IMR-90 (cell line): Measurements from ENCODE around the gene BCL2L12. TPM values are rescaled to one million over a fixed set of nuclear protein-coding genes. Genes with fewer than 3 reads are reported as not detected.
A peak's percentile ranks its signal among the peaks of the same experiment; 100 is the strongest.

Experiments used
- ATAC-seq: fragments of 200-7000 bp; cut with Tn5 transposase; 2 replicates; pipeline ENCODE4 v1.9.1; 2020; ENCODE audit warnings: low read depth, mild to moderate bottlenecking, moderate library complexity
- BruUV-seq: library from RNA; stranded (reverse); fragments of 400-500 nt; replicated peaks from 2 replicates; lab custom pipeline; 2021; lab: Mats Ljungman, UMichigan
- CTCF ChIA-PET: fragments of 300-600 bp; formaldehyde crosslinking; extraction: SDS; loops from one replicate; lab custom pipeline; 2021; ENCODE audit warnings: antibody characterized with exemption; lab: Yijun Ruan, JAX
- POLR2A ChIA-PET: fragments of 300-600 bp; sonication (Branson Sonifier 250); formaldehyde crosslinking; loops from one replicate; lab custom pipeline; 2022; ENCODE audit warnings: antibody characterized with exemption; ENCODE audit not compliant: unreplicated experiment; lab: Charles Lee
- DNase-seq: peaks from one replicate; pipeline ENCODE4 v3.0.0; 2013
- H2AFZ ChIP-seq: replicated peaks from 2 replicates; pipeline ENCODE3; 2013; ENCODE audit warnings: low read length, mild to moderate bottlenecking; ENCODE audit not compliant: poor library complexity
- H2AK5ac ChIP-seq: 2 replicates; pipeline ENCODE4 v1.6.1; 2013; ENCODE audit warnings: low read depth, low read length, inconsistent platforms
- H2AK9ac ChIP-seq: replicated peaks from 2 replicates; pipeline ENCODE3; 2013; ENCODE audit warnings: mild to moderate bottlenecking, low read depth, low read length, moderate library complexity; ENCODE audit not compliant: poor library complexity
- H2BK120ac ChIP-seq: 2 replicates; pipeline ENCODE4 v1.6.1; 2013; ENCODE audit warnings: low read depth, low read length, inconsistent platforms
- H2BK15ac ChIP-seq: 3 replicates; pipeline ENCODE4 v1.6.1; 2013; ENCODE audit warnings: low read depth, low read length, inconsistent platforms
- H2BK20ac ChIP-seq: 2 replicates; pipeline ENCODE4 v1.6.1; 2013; ENCODE audit warnings: low read depth, mild to moderate bottlenecking, inconsistent platforms, low read length, moderate library complexity
- H2BK5ac ChIP-seq: 2 replicates; pipeline ENCODE4 v1.6.1; 2013; ENCODE audit warnings: mild to moderate bottlenecking, low read depth, low read length, inconsistent platforms; ENCODE audit not compliant: poor library complexity, severe bottlenecking
- H3K14ac ChIP-seq: replicated peaks from 2 replicates; pipeline ENCODE4 v1.6.1; 2013; ENCODE audit warnings: low read depth, low read length, inconsistent platforms
- H3K18ac ChIP-seq: 2 replicates; pipeline ENCODE4 v1.6.1; 2013; ENCODE audit warnings: low read depth, low read length, control low read depth
- H3K23ac ChIP-seq: 2 replicates; pipeline ENCODE4 v1.6.1; 2013; ENCODE audit warnings: low read depth, low read length, inconsistent platforms
- H3K27ac ChIP-seq: 2 replicates; pipeline ENCODE4 v1.5.1; 2013; ENCODE audit warnings: mild to moderate bottlenecking, control low read depth, low read length; ENCODE audit not compliant: insufficient read depth
- H3K27me3 ChIP-seq: 2 replicates; pipeline ENCODE4 v1.6.1; 2013; ENCODE audit warnings: low read length; ENCODE audit not compliant: control insufficient read depth, insufficient read depth
- H3K36me3 ChIP-seq: 2 replicates; pipeline ENCODE4 v1.6.1; 2013; ENCODE audit warnings: low read length, mixed read lengths; ENCODE audit not compliant: control insufficient read depth, insufficient read depth
- H3K4ac ChIP-seq: 2 replicates; pipeline ENCODE4 v1.6.1; 2013; ENCODE audit warnings: low read depth, low read length, inconsistent platforms
- H3K4me1 ChIP-seq: 2 replicates; pipeline ENCODE4 v1.6.1; 2013; ENCODE audit warnings: low read length, mixed read lengths; ENCODE audit not compliant: control insufficient read depth, insufficient read depth
- H3K4me2 ChIP-seq: 2 replicates; pipeline ENCODE4 v1.6.1; 2013; ENCODE audit warnings: low read depth, mild to moderate bottlenecking, control low read depth, low read length, moderate library complexity
- H3K4me3 ChIP-seq: 2 replicates; pipeline ENCODE4 v1.5.1; 2013; ENCODE audit warnings: low read depth, mild to moderate bottlenecking, control low read depth, low read length, moderate library complexity; ENCODE audit not compliant: insufficient read depth
- H3K56ac ChIP-seq: 2 replicates; pipeline ENCODE4 v1.6.1; 2013; ENCODE audit warnings: low read length, inconsistent platforms; ENCODE audit not compliant: insufficient read depth; ENCODE audit errors: extremely low read depth
- H3K79me1 ChIP-seq, 2 experiments: 2 replicates each; pipeline ENCODE4 v1.6.1; 2013; ENCODE audit warnings: low read length in 2 of 2, inconsistent platforms in 1 of 2, low read depth in 1 of 2
- H3K9ac ChIP-seq: 2 replicates; pipeline ENCODE4 v1.6.1; 2013; ENCODE audit warnings: low read depth, low read length, control low read depth
- H3K9me1 ChIP-seq: 2 replicates; pipeline ENCODE4 v1.6.1; 2013; ENCODE audit warnings: low read length, inconsistent platforms; ENCODE audit not compliant: insufficient read depth
- H3K9me3 ChIP-seq: 2 replicates; pipeline ENCODE4 v1.6.1; 2013; ENCODE audit warnings: low read length; ENCODE audit not compliant: control insufficient read depth, insufficient read depth
- H4K20me1 ChIP-seq: 2 replicates; pipeline ENCODE4 v1.6.1; 2013; ENCODE audit warnings: low read length, inconsistent platforms; ENCODE audit not compliant: insufficient read depth
- H4K5ac ChIP-seq: 2 replicates; pipeline ENCODE4 v1.6.1; 2013; ENCODE audit warnings: mild to moderate bottlenecking, low read depth, low read length, control low read depth
- H4K8ac ChIP-seq, 2 experiments: 2 replicates each; pipeline ENCODE4 v1.6.1; 2013; ENCODE audit warnings: low read depth in 2 of 2, low read length in 2 of 2, control low read depth in 1 of 2, inconsistent platforms in 1 of 2
- H4K91ac ChIP-seq: 2 replicates; pipeline ENCODE4 v1.6.1; 2013; ENCODE audit warnings: low read depth, low read length, inconsistent platforms; ENCODE audit not compliant: insufficient read depth
- BHLHE40 ChIP-seq: fragments of 150-350 bp; IDR thresholded peaks from 2 replicates; pipeline ENCODE4 v1.6.1; 2016; ENCODE audit warnings: mild to moderate bottlenecking, low read depth, low read length
- CHD1 ChIP-seq: IDR thresholded peaks from 2 replicates; pipeline ENCODE4 v1.6.1; 2012; ENCODE audit warnings: low read depth, low read length, improper control_type of control experiment
- FOS ChIP-seq: fragments of 150-350 bp; IDR thresholded peaks from 2 replicates; pipeline ENCODE4 v1.6.1; 2016; ENCODE audit warnings: low read depth, low read length
- MAFK ChIP-seq: IDR thresholded peaks from 2 replicates; pipeline ENCODE4 v1.6.1; 2012; ENCODE audit warnings: low read depth, low read length, improper control_type of control experiment
- MAZ ChIP-seq: IDR thresholded peaks from 2 replicates; pipeline ENCODE4 v1.6.1; 2012; ENCODE audit warnings: low read depth, mild to moderate bottlenecking, low read length, improper control_type of control experiment, moderate library complexity, borderline replicate concordance
- MXI1 ChIP-seq: IDR thresholded peaks from 2 replicates; pipeline ENCODE4 v1.6.1; 2012; ENCODE audit warnings: low read depth, mild to moderate bottlenecking, low read length, moderate library complexity, borderline replicate concordance
- NFE2L2 ChIP-seq: fragments of 150-350 bp; IDR thresholded peaks from 2 replicates; pipeline ENCODE4 v1.6.1; 2016; ENCODE audit warnings: low read depth, mild to moderate bottlenecking, low read length
- POLR2A ChIP-seq: IDR thresholded peaks from 2 replicates; pipeline ENCODE4 v1.6.1; 2012; ENCODE audit warnings: mild to moderate bottlenecking, low read depth, low read length
- RAD21 ChIP-seq: IDR thresholded peaks from 2 replicates; pipeline ENCODE4 v1.6.1; 2012; ENCODE audit warnings: low read length, improper control_type of control experiment
- RCOR1 ChIP-seq: IDR thresholded peaks from 2 replicates; pipeline ENCODE4 v1.6.1; 2012; ENCODE audit warnings: mild to moderate bottlenecking, low read length, improper control_type of control experiment; ENCODE audit not compliant: insufficient replicate concordance
- SMC3 ChIP-seq: fragments of 150-350 bp; IDR thresholded peaks from 2 replicates; pipeline ENCODE4 v1.6.1; 2016; ENCODE audit warnings: low read depth, mild to moderate bottlenecking, antibody characterized with exemption, low read length, moderate library complexity
- WGBS, 2 experiments: methylation state at CpG; one replicate each; pipeline versions ENCODE4 v1.1.5 to v1.1.7; 2013; ENCODE audit warnings: missing lambda C conversion rate in 2 of 2; ENCODE audit not compliant: insufficient read length in 1 of 2; ENCODE audit errors: extremely low coverage in 2 of 2; 5-methylcytosine and 5-hydroxymethylcytosine counted together
- dilution Hi-C: fragments of 300-500 bp; cut with HindIII; formaldehyde crosslinking; loops from one replicate; pipeline ENCODE4 v1.14.3; 2018; ENCODE audit warnings: low sequenced_read_pairs; ENCODE audit not compliant: unreplicated experiment
- in situ Hi-C: fragments of 300-500 bp; cut with MboI; formaldehyde crosslinking; loops from 3 replicates; pipeline ENCODE4 v1.14.3; 2019; ENCODE audit warnings: low sequenced_read_pairs, inconsistent platforms, mixed read lengths
- intact Hi-C: fragments of 100-400 bp; cut with micrococcal nuclease; formaldehyde crosslinking; loops from 2 replicates; pipeline ENCODE4 v1.10.0; 2022
- polyA plus RNA-seq, 3 experiments: library from polyadenylated mRNA; depleted of rRNA; stranded (reverse); fragments of >200 nt; gene quantifications; 2 replicates each; pipeline ENCODE4 v1.2.3, GENCODE V29; 2012; ENCODE audit warnings: low replicate concordance in 1 of 3
- total RNA-seq: library from RNA; depleted of rRNA; stranded (reverse); fragments of >200 nt; gene quantifications from 2 replicates; pipeline ENCODE4 v1.2.3, GENCODE V29; 2012
- TF ChIP-seq, protein P1 (sequence below): fragments of 150-350 bp; IDR thresholded peaks from 2 replicates; pipeline ENCODE4 v1.6.1; 2016; ENCODE audit warnings: low read depth, mild to moderate bottlenecking, low read length, moderate library complexity, borderline replicate concordance

Gene BCL2L12
- total and polyA plus RNA-seq, 2 of the 4 experiments (the other 2 are of a cell fraction): 3.9 to 32.6 TPM

DNA sequence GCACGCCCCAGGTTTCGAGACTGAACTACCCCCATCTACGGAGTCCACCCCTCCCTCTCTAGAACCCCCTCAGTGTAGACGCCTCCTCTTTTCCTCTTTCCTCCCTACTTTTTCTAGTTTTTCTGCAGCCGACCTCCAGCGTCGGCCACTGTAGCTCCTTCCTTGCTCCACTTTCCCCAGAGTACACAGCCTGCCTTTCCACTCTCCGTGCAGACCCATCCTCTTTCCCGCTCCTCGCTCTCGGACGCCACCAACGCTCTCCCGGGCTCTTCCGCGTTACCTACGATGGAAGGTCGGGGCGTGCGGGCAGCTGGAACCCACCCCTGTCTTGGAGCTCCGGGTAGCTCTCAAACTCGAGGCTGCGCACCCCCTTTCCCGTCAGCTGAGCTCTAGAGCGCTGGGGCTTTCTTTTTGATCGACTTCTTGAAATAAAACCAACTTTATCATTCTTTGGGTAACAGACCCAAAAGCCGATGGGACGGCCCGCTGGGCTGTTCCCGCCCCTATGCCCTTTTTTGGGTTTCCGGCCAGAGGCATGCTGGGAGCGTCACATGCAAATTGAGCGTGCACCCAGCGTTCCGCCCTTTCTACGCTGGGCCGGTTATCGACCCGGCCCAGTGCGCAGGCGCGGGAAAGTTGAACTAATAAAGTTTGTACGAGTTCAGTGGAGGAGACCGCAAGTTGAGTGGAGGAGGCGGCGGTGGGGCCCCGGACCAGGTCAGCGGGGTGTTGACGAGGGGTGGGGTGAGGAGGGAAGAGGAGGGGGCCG, at the start of gene BCL2L12, which contains the start of gene IRF3 (continued):
- TF ChIP-seq, protein P1, sequence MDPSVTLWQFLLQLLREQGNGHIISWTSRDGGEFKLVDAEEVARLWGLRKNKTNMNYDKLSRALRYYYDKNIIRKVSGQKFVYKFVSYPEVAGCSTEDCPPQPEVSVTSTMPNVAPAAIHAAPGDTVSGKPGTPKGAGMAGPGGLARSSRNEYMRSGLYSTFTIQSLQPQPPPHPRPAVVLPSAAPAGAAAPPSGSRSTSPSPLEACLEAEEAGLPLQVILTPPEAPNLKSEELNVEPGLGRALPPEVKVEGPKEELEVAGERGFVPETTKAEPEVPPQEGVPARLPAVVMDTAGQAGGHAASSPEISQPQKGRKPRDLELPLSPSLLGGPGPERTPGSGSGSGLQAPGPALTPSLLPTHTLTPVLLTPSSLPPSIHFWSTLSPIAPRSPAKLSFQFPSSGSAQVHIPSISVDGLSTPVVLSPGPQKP: peak; percentile 99
- TF ChIP-seq POLR2A: peak; percentile 77
- TF ChIP-seq MAZ: peak; percentile 29; the same call in 1 of the 2 replicates
- TF ChIP-seq MXI1: peak; percentile 67; the same call in 1 of the 2 replicates

DNA sequence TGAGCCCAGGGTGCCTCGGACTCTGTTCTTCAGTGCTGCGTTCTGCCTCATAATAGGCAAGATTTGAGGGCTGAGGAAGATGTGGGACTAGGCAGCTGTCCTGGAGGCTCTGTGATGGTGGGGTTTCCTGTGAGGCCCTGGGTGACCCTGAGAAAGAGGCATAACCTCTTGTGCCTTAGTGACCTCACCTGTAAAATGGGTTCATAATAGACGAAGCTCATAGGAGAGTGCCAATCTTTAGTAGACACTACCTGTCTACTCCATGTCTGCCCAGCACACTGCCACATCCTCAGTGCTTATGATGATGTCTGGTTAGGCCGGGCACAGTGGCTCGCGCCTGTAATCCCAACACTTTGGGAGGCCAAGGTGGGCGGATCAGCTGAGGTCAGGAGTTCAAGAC, 49.2 kb upstream of the BCL2L12 start:
- Histone ChIP-seq H3K18ac (no peak overlapping the region), H3K4me3 (no peak overlapping the region), H3K23ac (no peak overlapping the region), H2BK20ac (no peak overlapping the region), H3K4me2 (no peak overlapping the region), H4K8ac (no peak overlapping the region), H3K27ac (no peak overlapping the region), H3K14ac (no peak overlapping the region), H3K56ac (no peak overlapping the region), H3K4me1 (peaks cover 16% of the 10 kb centered on the region), H2AK5ac (no peak overlapping the region), H4K20me1 (peaks cover 24% of the 10 kb centered on the region), H4K5ac (no peak overlapping the region), H2BK120ac (no peak overlapping the region), H3K79me1 (peaks cover 32 to 76% of the 10 kb centered on the region in 2 experiments), H3K36me3 (peaks cover 41% of the 10 kb centered on the region), H3K4ac (no peak overlapping the region), H3K9me3 (no peaks in the 10 kb centered on the region), H2AFZ (no peak overlapping the region), H3K9me1 (peaks cover 10% of the 10 kb centered on the region), H3K27me3 (no peaks in the 10 kb centered on the region), H2BK15ac (no peak overlapping the region), H2AK9ac (no peak overlapping the region), H3K9ac (no peak overlapping the region), H2BK5ac (no peak overlapping the region), H4K91ac (no peak overlapping the region)
- intact Hi-C loops: no loop called here
- in situ Hi-C loops: no loop called here
- ATAC-seq: no peak
- ChIA-PET CTCF (no interaction called here), POLR2A (interaction anchor here (0.5 kb wide), 1 partner anchor 19 kb away, joined by 3 read pairs; no protein-coding TSS in a partner anchor)
- WGBS, 2 experiments: 100% methylated on average over 2 of the region's 7 CpGs; no CpG with 5 or more reads in 1 of the 2 experiments
- dilution Hi-C loops: no loop called here
- DNase-seq: no peak
- no TSS peak for BruUV-seq
- no peak for TF ChIP-seq NFE2L2
- TF ChIP-seq MAZ: no peak
- no peak for TF ChIP-seq SMC3
- TF ChIP-seq BHLHE40: no peak
- no peak for TF ChIP-seq CHD1
- TF ChIP-seq MAFK: no peak
- TF ChIP-seq, protein P1: no peak
- no peak for TF ChIP-seq MXI1
- no peak for TF ChIP-seq POLR2A
- no peak for TF ChIP-seq RCOR1
- no peak for TF ChIP-seq RAD21
- TF ChIP-seq FOS: no peak
